ENCODE results near the gene NINJ1. TPM values are rescaled to one million over a fixed set of nuclear protein-coding genes. Genes with fewer than 3 reads are reported as not detected.

NINJ1 gene
- total RNA-seq, 1 donor from 2014 or later: 81.8 TPM

DNA sequence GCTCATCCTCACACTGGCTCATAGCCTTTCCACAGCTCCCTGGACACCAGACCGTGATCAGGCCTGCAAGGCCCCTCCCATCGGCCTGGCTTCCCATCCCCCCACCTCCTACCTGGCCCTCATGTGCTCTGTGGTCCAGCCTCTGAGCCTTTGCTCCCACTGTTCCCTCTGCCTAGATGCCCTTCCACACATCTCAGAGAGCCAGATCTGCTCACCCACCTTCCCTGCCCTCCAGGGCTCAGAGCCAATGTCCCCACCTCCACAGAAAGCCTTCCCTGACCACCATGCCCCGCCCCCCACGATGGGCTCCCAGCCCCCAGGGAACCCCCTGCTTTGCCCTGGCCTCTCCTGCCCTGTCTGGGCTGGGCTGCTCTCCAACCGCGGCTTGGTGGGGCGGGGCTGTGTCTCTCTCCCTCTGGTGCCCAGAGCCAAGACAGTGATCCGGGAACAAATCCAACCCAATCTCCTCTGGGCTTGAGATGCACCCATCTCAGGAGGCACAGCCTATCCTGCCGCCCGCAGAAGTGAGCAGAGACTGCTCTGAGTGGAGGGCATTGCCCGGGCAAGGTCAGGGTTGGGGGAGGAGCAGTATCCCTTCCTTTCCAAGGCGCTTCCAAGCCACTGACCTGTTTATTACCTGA lies 1.6 kb downstream of the NINJ1 start:
- peak; percentile 68 for DNase-seq (ENCODE audit: low read depth)

DNA sequence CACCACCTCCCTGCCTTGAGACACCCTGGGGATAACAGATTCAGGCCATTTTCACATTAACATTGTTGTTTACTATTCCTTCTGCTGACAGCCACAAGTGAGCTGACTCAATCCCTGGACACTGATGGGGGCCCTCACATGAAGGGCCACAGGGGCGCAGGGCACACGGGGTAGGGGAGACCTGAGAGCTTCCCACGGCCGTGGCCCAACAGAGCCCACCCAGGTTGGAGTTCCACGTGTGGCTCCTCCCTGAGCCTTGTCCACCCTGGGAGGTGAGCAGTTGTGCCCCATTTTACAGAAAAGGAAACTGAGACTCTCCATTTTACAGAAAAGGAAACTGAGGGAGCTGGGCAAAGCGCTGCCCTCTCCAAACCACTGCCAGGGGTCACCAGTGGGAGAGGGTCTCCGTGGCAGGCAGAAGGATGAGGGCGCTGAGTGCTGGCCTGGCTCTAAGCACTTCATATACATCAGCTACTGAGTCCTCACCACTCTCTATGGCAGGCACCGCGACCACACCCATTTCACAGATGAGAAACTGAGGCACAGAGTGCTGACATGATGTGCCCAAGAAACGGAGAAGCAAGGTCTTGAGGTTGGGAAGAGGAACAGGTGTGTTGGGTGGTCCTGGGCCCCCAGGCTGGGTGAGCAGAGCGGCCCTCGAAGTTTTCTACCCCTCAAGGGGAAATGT lies 2.3 kb downstream of the NINJ1 start:
- DNase-seq (ENCODE audit: low read depth): no peak

DNA sequence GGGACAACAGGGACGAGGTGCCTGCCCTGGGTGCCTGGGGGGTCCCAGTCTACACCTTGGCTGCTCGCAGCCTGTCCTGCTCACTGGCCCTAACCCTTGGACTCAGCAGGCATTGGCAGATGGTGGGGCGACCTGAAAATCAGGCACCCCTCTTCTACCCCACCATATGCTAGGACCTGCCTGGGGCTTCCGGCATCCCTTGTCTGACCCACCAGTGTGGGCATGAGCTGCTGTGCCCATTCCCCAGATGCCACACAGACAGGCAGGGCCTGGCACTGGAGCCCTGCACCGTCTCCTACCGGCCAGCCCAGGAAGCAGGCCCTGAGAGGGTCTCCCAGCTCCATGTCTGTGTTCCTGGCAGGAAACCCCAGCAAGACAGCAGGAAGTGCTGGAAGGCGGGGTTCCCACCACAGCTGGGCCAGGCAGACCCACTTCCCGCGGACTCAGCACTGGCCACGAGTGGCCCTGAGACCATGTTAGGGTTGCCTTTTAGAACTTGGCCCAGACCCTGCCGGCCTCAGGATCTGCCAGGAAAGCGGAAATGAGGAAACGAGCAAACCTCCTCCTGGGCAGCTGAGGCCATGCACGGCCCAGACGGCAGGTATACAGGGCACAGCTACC lies 3.1 kb downstream of the NINJ1 start:
- no peak for DNase-seq (ENCODE audit: low read depth)

DNA sequence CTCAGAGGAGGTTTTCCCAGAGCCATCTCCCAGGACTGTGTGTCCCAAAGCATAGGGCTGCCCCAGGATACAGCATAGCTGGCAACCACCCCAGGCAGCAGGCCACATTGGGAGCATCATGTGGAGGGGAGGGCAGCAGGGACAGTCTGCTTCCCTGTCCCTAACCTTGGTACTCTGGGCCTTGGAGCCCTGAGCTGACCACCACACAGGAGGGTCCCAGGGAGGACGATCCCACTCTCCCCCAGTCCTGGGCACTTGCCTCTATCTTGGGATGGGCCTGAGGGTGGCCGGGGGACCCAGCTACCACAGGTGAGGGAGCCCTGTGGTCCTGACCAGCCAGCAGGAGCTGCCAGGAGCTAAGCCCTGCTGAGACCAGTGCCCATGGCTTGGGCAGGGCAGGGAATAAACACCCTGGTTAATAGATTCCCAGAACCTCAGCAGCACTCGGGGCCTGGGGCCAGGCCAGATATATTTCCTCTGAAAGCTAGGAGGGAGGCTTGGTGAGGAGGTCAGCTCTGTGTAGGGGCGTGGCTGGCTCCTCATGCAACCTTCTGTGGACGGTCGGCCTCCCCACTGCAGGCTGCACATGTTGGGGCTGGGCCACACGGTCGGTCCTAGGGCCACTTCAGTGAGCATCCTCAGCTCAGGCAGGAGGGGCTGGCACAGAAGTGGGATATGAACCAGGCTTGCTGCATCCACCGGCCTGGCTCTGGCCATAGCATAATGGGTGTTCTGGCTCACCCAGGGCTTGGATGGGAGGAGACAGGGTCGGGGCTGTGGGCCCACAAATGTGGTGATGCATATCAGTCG lies 4.2 kb downstream of the NINJ1 start:
- peak; percentile 44 for DNase-seq (ENCODE audit: low read depth)

DNA sequence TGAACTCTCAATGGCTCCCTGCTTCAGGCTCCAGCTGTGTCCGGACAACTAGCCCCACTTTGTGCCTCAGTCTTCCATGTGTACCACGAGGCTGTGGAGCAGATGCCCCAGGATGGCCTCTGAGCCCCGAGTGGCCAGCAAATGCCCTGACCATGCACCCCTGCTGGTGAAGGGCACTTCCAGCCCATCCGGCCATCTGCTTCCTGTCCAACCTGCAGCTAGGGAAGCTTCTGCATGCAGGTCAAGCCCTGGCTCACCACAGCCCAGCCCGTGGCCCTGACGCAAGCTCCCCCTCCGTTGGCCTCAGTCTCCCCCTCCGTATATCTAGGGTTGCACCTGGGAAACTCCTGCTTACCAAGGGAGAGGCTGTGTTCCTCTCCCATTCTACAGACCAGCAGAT lies 4.8 kb downstream of the NINJ1 start:
- DNase-seq (ENCODE audit: low read depth): no peak

DNA sequence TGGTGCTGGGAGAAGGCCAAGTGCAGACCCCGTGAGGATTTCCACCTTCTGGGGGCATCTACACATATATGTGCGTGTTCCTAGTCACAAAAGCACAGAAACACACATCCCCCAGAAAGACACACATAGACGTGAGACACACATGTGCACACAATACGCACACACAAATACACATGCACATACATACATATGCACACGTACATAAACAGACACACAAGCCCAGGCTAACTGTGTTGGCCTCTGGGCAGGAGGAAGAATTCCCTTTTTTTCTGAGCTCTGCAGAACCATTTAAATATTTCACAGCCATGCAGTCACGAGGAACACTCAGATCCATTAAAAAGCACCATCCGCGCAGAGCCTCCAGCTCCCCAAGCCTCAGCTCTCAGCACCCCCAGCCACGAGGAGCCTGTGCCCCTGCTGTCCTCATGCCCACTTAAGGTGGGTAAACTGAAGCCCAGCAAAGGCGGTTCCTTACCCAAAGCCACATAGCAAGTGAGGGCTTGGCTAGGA lies 5.3 kb downstream of the NINJ1 start:
- no peak for DNase-seq (ENCODE audit: low read depth)

DNA sequence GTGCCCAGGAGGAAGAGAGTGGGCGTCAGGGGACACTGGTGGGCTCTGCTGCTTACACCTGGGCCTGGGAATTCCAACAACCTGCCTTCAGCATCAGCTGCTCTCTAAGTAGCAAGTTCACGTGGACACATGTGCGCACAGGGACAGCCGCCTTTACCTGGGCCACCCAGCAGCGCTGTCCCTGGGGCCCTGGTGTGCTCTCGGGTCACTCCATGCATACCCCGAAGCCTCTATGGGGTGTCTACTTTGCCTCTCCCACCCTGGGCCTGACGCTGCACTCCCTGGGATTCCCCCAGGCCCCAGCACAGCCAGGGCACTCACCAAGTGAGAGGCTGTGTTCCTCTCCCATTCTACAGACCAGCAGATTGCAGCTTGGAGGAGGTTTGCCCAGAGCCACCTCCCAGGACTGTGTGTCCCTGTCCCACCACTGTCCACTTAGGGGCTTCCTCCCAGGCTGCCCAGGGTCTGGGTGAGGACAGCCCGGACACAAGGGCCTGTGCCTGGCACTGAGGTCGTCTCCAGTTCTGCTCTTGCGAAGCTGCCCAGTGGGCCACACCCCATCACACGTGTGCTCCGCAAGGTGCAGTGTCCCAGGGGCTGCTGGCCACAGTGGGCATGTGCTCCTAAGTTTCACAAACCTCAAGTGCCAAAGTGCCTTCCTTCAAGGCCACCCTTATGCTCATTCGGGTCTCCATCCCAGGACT lies 5.9 kb downstream of the NINJ1 start:
- DNase-seq (ENCODE audit: low read depth): no peak

DNA sequence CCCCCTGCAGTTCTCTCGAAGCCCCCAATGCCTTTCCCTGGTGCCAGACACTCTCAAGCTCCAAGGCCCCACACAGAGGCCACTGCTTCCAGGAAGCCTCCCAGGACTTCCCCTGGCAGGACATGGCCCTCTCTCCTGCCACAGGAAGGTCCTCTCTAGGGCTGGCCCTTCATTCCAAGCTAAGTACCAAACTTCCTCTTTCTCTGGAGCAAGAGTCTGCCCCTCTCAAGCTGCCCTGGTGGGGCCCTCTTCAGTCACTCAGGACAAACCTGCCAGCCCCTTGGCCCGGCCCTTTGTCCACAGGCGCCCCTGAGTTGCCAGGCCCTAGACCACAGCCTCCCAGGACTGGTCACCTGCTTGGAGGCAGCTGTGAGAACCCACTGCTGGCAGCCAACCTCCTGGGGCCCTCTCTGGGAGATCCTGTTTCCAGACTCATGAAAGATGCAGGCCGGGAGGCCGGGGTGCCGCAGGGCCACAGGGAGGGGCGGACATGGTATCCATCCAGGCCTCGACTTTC lies 6.6 kb downstream of the NINJ1 start:
- DNase-seq (ENCODE audit: low read depth): peak; percentile 41

DNA sequence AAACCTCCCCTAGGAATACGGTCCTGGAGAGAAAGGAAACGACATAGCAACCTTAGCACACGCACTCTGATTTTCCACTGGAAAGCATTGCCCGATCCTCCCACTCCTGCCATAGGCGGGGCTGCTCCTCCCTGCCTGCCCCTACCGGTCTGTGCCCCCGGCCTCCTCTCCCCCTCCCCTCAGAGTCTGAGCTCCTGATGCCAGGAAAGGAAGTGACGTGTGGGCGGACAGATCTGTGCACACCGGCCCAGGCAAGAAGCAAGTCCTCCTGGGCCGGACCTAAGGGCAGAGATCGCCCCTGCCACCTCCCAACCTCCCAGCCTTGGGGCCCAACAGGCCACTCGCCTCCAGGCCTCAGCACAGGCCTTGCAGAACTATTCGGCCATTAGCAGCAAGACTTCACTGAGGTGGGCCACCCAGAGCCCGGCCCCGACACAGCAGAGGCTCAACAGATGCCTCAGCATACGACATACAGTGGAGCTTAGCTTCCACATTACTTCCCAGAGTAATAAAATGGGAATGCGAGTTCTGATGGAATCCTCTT lies 7.2 kb downstream of the NINJ1 start:
- DNase-seq (ENCODE audit: low read depth): peak; percentile 60

DNA sequence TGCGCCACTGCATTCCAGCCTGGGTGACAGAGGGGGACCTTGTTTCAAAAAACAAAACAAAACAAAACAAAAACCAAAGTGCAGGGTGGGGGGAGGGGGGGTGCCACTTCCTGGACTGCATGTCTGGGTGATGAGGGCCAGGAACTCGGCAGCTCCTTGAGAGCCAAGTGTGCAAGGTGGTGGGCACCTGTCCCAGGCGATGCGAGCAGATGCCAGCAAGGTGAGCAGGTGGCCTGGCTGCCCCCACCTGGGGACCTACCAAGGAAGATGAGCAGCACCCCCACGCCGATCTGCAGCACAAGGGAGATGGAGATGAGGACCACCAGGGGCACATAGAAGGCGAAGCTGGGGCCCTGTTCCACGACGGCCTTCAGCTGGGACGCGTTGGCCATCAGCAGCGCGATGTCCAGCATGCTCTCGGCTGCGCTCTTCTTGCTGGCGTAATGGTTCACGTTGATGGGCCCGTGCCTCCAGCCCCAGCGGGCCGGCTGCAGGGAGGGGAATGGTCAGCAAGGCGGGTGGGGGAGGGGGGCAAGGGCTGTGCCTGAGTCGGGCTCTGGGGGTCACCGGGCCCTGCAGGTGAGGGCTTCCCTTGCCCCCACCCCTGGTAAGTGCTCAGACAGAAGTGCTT lies 7.8 kb downstream of the NINJ1 start:
- no peak for DNase-seq (ENCODE audit: low read depth)

DNA sequence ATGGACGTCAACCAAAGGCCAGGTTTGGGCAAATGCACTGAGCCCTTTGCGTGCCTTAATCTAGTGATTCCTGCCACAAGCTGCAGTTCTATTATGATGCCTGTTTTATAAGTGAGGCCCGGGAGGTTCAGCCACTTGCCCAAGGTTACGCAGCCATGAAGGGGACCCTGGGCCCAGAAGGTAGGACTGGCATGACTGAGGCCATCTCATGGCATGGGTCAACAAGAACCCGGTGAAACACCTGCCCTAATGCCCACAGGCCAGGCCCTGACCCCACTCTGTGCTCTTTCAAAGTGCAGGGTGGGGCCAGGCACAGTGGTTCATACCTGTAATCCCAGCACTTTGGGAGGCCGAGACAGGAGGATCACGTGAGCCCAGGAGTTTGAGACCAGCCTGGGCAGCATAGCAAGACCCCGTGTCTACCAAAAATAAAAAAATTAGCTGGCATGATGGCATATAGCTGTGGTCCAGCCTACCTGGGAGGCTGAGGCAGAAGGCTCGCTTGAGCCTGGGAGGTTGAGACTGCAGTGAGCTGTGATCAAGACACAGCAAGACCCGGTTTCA lies 8.6 kb downstream of the NINJ1 start:
- DNase-seq (ENCODE audit: low read depth): no peak

DNA sequence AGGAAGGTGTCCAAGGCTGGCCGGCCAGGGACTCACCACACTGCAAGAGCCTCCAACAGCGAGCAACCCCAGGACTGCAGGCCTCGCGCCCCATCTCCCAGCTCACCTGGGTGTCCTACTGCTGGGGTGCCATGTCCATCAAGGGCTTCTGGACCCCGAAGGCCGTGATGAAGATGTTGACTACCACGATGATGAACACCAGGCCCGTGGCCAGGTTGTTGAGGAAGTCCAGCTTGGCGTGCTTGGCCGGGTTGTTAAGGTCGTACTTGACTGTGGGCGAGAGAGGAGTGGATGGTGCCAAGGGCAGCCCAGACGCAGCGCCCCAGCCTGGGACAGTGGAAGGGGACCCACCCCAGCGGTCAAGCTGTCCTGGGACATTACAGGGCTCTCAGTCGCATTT lies 9.3 kb downstream of the NINJ1 start:
- DNase-seq (ENCODE audit: low read depth): no peak

DNA sequence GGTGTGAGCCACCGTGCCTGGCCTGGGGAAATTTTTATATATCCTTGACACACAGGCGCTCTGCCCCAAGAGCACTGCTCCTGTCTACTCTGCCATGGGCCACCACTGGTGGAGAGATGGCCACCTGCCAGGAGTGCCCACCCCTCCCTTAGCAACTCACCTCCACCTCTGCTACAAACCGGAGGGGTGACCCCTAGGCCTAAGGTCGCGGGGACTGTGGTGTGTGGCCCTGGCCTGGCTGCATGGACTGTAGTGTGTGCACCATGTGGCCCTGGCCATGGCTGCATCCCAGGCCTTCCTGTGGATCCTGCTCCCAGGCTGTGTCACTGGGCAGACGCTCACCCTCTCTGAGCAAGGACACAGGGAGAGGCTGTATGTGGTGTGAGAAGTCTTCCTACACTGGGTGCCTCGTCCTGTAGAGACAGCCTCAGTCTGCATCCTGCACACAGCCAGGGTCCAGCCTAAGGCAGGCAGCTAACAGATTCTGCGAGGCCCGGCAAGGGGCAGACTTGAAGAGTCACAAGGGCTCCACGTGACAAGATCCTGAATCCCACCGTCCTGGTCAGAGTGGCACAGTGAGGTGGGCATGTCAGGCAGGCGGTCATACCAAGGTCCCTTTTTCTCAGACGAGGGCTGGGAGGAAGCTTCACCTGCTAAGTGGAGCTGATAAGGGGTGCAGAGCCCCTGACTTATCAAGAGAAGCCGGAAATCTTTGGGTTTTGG lies 10.3 kb downstream of the NINJ1 start:
- no peak for DNase-seq (ENCODE audit: low read depth)

DNA sequence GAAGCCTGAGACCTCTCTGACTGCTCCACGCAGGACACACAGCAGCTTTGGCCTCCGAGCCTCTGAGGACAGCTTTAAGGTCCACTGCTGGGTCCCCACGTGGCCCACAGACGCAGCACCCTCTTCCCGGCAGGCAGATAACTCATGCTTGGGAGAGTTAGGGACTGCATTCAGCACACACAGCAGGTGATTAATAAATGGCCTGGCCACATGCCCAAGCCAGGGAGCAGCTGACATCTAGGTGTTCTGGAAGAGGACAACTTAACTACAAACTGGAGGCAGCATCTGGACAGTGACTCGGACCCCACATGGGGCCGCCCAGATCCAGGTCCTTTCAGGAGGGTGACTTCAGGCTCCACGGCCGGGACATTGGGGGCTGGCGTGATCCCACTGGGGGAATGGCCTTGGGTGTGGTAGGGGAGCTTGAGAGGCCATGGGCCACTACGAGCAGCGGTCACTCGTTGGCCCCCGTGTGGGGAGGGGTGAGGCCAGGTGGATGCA lies 11.3 kb downstream of the NINJ1 start:
- DNase-seq (ENCODE audit: low read depth): no peak

DNA sequence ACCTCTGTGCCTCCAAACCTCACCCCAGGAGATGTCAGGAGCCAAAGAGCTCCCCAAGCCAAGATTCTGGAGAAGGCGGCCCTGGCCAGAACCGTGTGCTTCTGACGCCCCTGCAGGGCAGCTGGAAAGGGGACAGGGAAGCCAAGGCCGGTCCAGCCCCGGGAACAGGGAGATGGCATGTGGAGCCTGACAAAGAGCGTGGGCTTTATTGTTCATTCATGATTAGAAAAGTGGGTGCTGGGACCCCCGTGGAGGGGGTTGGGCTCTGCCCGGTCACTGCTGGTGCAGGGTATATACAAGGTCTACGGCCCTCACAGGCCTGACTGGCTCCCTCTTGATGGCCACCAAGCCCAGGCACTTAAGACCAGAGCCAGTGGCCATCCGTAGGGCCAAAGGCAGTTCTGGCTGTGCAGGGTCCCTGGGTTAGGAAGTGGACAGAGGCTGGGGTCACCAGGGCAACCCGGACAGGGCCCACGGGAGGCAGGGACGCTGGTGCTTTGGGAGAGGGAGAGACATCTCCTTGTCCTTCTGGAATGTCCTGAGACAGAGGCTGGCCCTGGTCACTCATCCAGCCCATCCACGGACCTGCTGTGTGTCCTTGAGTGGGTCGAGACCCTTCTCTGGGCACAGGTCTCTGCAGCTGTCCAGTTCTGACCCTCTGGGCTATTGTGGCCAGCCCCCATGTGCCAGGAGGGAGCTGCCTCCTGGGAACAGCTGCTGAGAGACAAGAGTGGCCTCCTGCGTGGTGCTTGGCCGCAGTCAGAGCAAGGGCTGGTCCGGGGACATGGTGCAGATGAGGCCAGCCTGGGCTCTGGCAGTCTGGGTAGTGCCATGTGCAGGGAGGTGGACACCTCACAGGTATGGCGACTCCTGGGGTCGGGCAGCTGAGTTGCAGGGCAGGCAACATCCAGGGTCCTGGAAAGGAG lies 12.5 kb downstream of the NINJ1 start:
- DNase-seq (ENCODE audit: low read depth): no peak

DNA sequence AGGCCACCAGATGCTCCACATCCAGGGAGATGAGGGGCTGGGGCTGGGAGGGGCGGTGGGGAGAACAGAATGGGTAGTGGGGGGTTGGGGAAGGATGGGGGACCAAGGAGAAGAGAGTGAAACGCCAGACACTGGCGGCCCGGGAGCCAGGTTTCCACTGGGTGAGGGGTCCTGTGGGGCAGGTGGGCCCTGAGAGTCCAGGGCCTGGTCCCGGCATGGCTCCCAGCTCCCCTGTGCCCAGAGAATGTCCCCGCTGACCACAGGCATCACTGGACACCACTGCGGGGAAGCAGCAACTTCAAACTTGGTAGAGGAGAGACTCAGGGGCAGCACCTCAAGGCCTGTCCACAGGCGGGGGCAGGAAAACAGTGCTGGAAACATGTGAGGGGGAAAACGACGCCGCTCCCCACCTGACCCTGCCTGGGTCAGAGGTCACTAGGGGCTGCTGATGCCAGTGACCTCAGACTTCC lies 13.2 kb downstream of the NINJ1 start:
- DNase-seq (ENCODE audit: low read depth): no peak

DNA sequence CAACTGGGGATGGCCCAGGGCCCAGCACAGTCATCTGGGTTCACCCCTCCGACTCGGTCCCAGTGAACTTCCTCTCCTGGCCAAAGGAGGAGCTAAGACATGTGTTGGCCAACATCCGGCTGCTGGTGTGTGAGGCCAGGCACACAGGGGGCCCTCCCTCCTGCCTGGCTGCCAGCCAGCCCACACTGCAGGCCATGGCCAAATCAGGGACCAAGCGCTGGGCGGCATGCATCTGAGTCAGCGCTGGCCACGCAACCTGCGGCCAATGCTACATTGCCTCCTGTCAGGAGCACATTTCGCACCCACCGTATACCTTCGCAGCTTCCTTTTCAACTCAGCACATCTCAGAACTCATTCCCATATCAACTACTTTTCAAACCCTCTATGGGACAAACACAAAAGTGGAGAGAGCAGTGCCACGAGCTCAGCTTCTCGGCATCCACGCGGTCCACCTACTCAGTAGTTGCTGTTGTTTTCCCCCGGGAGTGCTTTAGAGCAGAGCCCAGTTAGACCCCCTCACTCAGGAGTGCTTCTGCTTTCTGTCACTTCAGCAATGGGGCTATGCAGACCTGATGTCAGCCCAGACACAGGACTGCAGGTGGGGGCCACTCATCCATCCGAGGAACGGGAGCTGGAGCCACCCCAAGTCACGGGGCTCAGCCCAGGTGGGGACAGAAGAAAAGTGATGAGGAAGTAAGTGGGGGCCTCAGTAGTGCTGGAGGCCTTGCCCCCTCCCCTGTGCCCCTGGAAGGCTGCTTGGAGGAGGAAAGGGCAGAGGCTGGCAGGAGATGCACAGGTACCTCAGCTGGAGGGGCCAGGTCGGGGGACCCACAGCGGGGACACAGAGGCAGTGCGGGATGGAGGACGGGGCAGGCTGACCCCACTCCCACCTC lies 13.9 kb downstream of the NINJ1 start:
- peak; percentile 92 for DNase-seq (ENCODE audit: low read depth)

All from renal cortical epithelial cell (primary cell).